Adrenal gland (tissue), 5 donors: ENCODE results near the gene C21orf58.
A peak's percentile ranks its signal among the peaks of the same experiment; 100 is the strongest.

ENCODE experiments used
- POLR2A ChIP-seq, 2 donors: fragments of 450-650 bp; IDR thresholded peaks; one replicate each; pipeline ENCODE4 v1.6.1; 2017; ENCODE audit warnings: antibody characterized with exemption in 2 of 2, mild to moderate bottlenecking in 2 of 2, moderate library complexity in 1 of 2
- TF ChIP-seq, protein P1 (sequence below), 6 experiments: fragments of 450-650 bp in 4 of 6; fragments of 200-600 bp in 2 of 6; sonication (generic) in 1 of 6; IDR thresholded peaks; 1 replicate in 5 of 6; 2 replicates in 1 of 6; pipeline versions ENCODE4 v1.5.1 to v1.8.0; 2016 to 2021; ENCODE audit warnings: antibody characterized with exemption in 6 of 6, mild to moderate bottlenecking in 2 of 6, moderate library complexity in 1 of 6
- donor health status: DM: no; HTN: no; CAD: no.

DNA sequence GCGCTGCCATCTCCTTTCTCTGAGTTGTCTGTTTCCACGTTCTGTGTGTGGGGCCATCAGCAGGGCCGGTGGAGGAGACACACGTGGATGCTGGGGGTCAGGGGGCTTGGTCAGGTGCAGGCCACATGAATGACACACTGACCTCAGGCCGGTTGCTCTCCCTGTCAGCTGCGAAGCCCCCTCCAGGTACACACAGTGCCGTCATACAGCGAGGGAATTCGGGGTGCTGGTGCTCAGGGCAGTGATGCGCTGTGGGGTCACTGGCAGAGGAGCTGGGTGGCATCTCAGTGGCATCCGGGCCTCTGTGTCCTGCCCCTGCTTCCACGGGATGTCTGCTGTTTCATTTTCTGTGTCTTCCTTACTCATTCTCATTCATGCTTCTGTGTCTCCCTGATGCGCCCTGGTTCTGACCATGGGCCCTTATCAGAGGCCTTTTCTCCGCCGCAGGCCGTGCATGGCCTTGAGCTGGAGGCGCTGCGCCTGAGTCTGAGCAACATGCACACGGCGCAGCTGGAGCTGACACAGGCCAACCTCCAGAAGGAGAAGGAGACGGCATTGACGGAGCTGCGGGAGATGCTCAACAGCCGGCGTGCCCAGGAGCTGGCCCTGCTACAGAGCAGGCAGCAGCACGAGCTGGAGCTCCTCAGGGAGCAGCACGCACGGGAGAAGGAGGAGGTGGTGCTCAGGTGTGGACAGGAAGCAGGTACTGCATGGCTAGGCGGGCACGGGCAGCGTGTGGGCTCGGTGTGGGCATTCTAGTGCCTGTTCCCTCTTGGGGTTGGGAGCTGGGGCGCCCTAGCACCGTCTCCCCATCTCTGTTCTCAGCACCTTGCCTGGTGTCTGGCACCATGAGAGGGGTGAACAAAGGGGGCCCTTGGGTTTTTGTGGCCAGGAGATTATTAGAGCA is 22.9 kb upstream of the C21orf58 start:
- TF ChIP-seq, protein P1, sequence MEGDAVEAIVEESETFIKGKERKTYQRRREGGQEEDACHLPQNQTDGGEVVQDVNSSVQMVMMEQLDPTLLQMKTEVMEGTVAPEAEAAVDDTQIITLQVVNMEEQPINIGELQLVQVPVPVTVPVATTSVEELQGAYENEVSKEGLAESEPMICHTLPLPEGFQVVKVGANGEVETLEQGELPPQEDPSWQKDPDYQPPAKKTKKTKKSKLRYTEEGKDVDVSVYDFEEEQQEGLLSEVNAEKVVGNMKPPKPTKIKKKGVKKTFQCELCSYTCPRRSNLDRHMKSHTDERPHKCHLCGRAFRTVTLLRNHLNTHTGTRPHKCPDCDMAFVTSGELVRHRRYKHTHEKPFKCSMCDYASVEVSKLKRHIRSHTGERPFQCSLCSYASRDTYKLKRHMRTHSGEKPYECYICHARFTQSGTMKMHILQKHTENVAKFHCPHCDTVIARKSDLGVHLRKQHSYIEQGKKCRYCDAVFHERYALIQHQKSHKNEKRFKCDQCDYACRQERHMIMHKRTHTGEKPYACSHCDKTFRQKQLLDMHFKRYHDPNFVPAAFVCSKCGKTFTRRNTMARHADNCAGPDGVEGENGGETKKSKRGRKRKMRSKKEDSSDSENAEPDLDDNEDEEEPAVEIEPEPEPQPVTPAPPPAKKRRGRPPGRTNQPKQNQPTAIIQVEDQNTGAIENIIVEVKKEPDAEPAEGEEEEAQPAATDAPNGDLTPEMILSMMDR (IDR thresholded peaks at IDR 0.05): no peak
- TF ChIP-seq POLR2A (IDR thresholded peaks at IDR 0.05): peak in 1 of 2 donors; percentile 41
